ENCODE measurements around the gene ZNF175.
"Not testable (repeated sequence)": the region's sequence is repeated elsewhere in the genome, so short reads cannot be mapped to it uniquely, and the experiment has no call there.

Gene ZNF175

DNA sequence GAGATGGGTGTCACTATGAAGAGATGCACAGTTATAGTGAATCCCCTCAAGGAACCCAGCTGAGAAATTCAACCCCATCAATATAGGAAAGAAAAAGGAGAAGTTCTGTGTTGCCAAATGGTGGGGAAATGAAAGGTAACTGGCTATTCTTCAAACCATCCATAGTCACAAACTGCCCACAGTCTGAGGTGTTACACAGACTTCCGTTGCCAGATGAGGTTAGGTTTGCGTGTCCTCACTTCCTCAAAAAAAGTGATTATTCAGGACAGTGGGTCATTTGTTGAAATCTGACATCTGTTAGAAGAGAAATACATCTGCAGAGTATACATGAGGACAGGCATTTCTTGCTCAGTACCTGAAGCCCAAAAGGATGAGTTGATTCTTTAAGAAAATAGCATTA is 50.1 kb downstream of the ZNF175 start:
- Mint-ChIP-seq H3K4me3 (no peak overlapping the region), H3K36me3 (ENCODE audit: low read depth) (no peaks in the 10 kb centered on the region), H3K27ac (no peak overlapping the region), H3K4me1 (no peaks in the 10 kb centered on the region), H3K9me3 (peaks cover 69% of the 10 kb centered on the region), H3K27me3 (ENCODE audit: low read depth, poor library complexity) (peaks cover 3% of the 10 kb centered on the region)
- DNase-seq = no peak
- TF ChIP-seq, protein P1, sequence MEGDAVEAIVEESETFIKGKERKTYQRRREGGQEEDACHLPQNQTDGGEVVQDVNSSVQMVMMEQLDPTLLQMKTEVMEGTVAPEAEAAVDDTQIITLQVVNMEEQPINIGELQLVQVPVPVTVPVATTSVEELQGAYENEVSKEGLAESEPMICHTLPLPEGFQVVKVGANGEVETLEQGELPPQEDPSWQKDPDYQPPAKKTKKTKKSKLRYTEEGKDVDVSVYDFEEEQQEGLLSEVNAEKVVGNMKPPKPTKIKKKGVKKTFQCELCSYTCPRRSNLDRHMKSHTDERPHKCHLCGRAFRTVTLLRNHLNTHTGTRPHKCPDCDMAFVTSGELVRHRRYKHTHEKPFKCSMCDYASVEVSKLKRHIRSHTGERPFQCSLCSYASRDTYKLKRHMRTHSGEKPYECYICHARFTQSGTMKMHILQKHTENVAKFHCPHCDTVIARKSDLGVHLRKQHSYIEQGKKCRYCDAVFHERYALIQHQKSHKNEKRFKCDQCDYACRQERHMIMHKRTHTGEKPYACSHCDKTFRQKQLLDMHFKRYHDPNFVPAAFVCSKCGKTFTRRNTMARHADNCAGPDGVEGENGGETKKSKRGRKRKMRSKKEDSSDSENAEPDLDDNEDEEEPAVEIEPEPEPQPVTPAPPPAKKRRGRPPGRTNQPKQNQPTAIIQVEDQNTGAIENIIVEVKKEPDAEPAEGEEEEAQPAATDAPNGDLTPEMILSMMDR (IDR thresholded peaks at IDR 0.05) = no peak

GRCh38 chr19:51626675-51627074 is 55.6 kb downstream of the ZNF175 start:
- Mint-ChIP-seq H3K4me1 (no peaks in the 10 kb centered on the region), H3K36me3 (ENCODE audit: low read depth) (no peaks in the 10 kb centered on the region), H3K4me3 (no peak overlapping the region), H3K27ac (no peak overlapping the region), H3K27me3 (ENCODE audit: low read depth, poor library complexity) (peaks cover 15% of the 10 kb centered on the region), H3K9me3 (peaks cover 79% of the 10 kb centered on the region)
- TF ChIP-seq, protein P1 (IDR thresholded peaks at IDR 0.05) = no peak
- DNase-seq = no peak

DNA sequence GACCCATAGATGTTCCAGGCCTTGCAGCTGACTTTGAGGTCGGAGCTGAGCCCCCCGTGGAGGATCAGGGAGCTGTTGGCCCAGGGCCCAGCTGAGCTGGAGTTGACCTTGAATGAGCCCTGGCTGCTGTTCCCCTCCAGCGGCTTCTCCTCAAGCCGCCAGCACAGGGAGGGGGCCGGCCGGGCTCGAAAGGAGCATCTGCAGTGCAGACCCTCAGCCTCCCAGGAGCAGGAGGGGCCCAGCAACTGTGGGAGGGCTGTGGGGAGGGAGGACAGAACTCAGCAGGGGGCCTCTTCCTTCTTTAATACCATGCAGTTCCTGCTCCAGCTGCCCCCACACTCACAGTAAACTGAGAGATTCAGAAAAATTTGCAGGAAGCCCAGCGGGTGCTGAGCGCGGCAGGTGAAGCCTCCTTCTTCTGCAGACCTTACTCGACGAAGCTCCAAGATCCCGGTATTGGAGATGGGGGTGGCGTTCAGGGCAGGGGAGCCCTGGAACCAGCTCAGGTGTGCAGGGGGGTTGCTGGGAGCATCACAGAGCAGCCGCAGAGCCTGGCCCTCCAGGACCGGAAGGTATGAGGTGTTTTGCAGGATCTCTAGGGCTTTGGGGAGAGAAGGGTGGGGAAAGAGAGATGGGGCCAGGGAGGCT is 56.5 kb downstream of the ZNF175 start:
- Mint-ChIP-seq H3K4me1 (no peaks in the 10 kb centered on the region), H3K36me3 (ENCODE audit: low read depth) (no peaks in the 10 kb centered on the region), H3K9me3 (peaks cover 83% of the 10 kb centered on the region), H3K4me3 (no peak overlapping the region), H3K27ac (no peak overlapping the region), H3K27me3 (ENCODE audit: low read depth, poor library complexity) (peaks cover 16% of the 10 kb centered on the region)
- no peak for DNase-seq
- TF ChIP-seq, protein P1 (IDR thresholded peaks at IDR 0.05) = no peak

DNA sequence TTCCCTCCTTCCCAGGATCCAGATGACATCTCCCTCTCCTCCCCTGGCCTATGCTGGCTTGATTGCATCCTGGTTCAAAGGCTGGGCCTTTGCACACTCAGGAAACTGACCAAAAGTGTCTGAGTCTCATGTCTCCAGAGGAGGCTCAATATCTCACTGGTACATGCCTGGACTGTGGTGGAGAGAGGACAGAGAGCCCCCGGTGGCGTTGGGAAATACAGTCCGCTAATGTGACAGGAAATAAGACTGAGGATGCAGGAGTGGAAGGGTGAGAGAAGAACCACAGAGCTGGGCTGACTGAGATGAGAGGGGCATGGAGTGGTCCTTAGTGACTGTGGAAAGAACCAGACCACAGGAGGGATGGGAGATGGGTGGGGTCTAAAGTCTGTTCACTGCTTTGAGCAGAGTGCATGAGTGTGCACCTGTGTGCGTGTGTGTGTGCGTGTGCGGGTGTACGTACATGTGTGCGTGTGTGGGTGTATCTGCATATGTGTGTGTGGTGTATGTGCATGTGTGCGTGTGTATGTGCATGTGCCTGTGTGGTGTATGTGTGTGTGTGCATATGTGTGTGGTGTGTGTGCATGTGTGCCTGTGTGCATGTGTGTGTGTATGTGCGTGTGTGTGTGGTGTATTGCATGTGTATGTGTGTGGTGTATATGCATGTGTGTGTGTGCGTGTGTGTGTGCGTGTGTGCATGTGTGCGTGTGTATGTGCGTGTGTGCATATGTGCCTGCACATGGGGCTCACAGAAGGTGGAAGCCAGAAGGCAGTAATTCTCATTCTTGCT is 57.3 kb downstream of the ZNF175 start:
- Mint-ChIP-seq H3K27ac (no peak overlapping the region), H3K27me3 (ENCODE audit: low read depth, poor library complexity) (peaks cover 16% of the 10 kb centered on the region), H3K9me3 (peaks cover 78% of the 10 kb centered on the region), H3K4me3 (no peak overlapping the region), H3K4me1 (no peaks in the 10 kb centered on the region), H3K36me3 (ENCODE audit: low read depth) (no peaks in the 10 kb centered on the region)
- no peak for DNase-seq
- TF ChIP-seq, protein P1 (IDR thresholded peaks at IDR 0.05) = no peak

DNA sequence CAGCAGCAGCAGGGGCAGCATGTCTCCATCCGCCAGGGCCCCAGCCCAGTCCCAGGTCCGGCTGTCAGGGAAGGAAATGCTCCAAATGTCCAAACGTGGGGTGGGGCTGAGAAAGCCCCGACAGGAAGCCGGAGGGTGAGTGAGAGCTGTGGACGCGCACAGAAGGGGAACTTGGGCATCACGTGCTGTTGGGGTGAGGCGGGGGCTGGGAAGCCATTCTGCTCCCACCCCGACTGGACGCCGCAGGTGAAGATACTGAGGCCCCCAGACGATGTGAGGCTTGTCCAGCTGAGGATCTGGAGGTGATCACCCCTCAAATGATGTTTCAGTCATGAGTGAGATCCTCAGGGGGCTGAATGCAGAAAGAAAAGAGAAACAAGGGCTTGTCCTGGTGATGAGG is 59.2 kb downstream of the ZNF175 start, which contains the start of gene SIGLEC5:
TSS of gene SIGLEC5 (minus strand) at position 87 of the 400 bp plus-strand sequence. CDS start at position 21, 66 bp downstream.
- DNase-seq, H3K4me1 Mint-ChIP-seq: not testable (repeated sequence)

DNA sequence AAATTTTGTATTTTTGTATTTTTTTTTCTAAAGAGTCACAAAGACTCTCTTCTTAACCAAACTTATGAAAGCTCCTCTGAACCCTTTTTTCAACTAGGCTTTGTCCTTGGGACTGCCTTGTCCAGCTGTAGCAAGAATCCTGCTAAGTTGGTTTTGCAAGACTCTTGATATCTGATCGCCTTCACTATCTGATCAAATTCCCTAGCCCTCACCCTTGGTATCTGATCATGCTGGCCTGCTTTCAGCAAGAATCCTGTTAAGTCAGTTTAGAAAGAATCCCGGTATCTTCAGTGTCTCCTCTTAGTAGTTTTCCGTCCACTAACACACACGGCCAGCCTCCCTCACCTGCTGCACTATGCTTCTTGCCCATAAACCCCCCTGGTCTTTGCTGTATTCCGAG is 61.0 kb downstream of the ZNF175 start:
- no peaks in the 10 kb centered on the region for H3K36me3 Mint-ChIP-seq (ENCODE audit: low read depth)
- H3K4me1 Mint-ChIP-seq = no peaks in the 10 kb centered on the region
- no peak for DNase-seq
- no peak overlapping the region for H3K4me3 Mint-ChIP-seq
- TF ChIP-seq, protein P1 (IDR thresholded peaks at IDR 0.05) = no peak
- H3K27ac Mint-ChIP-seq = no peak overlapping the region
- H3K9me3 Mint-ChIP-seq = peaks cover 71% of the 10 kb centered on the region
- peaks cover 10% of the 10 kb centered on the region for H3K27me3 Mint-ChIP-seq (ENCODE audit: low read depth, poor library complexity)

More for the DNA sequence above, 59.2 kb downstream of the ZNF175 start, which contains the start of gene SIGLEC5:
- H3K4me3 Mint-ChIP-seq; H3K36me3 Mint-ChIP-seq (ENCODE audit: low read depth); H3K27ac Mint-ChIP-seq: not testable (repeated sequence)
- Mint-ChIP-seq H3K9me3 (peaks cover 76% of the 10 kb centered on the region), H3K27me3 (ENCODE audit: low read depth, poor library complexity) (peaks cover 13% of the 10 kb centered on the region)

Measured in nephron progenitor cell (in vitro differentiated cells).